H1 (cell line): ENCODE measurements around the gene PPP2R2D. TPM values are rescaled to one million over a fixed set of nuclear protein-coding genes. Genes with fewer than 3 reads are reported as not detected.

Experiments used
- ASH2L ChIP-seq: fragments of 200-600, 300-600 bp; sonication (generic); IDR thresholded peaks from one replicate; pipeline ENCODE4 v1.7.1; 2017; ENCODE audit warnings: low read length
- BCL11A ChIP-seq, 2 experiments: IDR thresholded peaks; one replicate each; pipeline ENCODE4 v1.6.1; 2011; ENCODE audit warnings: low read depth in 2 of 2, low read length in 2 of 2, mild to moderate bottlenecking in 2 of 2
- BRCA1 ChIP-seq: IDR thresholded peaks from 2 replicates; pipeline ENCODE4 v1.6.1; 2012; ENCODE audit warnings: low read depth, low read length, improper control_type of control experiment
- CBX5 ChIP-seq: fragments of 300-800, 300-1000 bp; sonication (generic); IDR thresholded peaks from 2 replicates; pipeline ENCODE4 v1.7.1; 2016; ENCODE audit warnings: antibody characterized with exemption, low read length, low read depth
- CBX8 ChIP-seq: fragments of 300-800, 300-1000 bp; sonication (generic); IDR thresholded peaks from 2 replicates; pipeline ENCODE4 v1.7.1; 2016; ENCODE audit warnings: low read depth, low read length, borderline replicate concordance
- CHD1 ChIP-seq: IDR thresholded peaks from 2 replicates; pipeline ENCODE4 v1.6.1; 2012; ENCODE audit warnings: low read depth, low read length, improper control_type of control experiment
- EZH2 ChIP-seq: fragments of 200-600 bp; sonication (generic); IDR thresholded peaks from 2 replicates; pipeline ENCODE4 v1.7.1; 2012; ENCODE audit warnings: low read depth, mild to moderate bottlenecking, moderate library complexity, low read length, inconsistent platforms; ENCODE audit not compliant: severe bottlenecking
- GABPA ChIP-seq: IDR thresholded peaks from 2 replicates; pipeline ENCODE4 v1.6.1; 2011; ENCODE audit warnings: mild to moderate bottlenecking, low read length, moderate library complexity, borderline replicate concordance; ENCODE audit not compliant: insufficient read depth
- GTF2F1 ChIP-seq: IDR thresholded peaks from 2 replicates; pipeline ENCODE4 v1.6.1; 2012; ENCODE audit warnings: low read depth, low read length, improper control_type of control experiment, borderline replicate concordance
- HDAC6 ChIP-seq: IDR thresholded peaks from one replicate; pipeline ENCODE4 v1.7.1; 2012; ENCODE audit warnings: low read depth, mild to moderate bottlenecking, inconsistent platforms, low read length, moderate library complexity
- KDM4A ChIP-seq: IDR thresholded peaks from one replicate; pipeline ENCODE4 v1.7.1; 2012; ENCODE audit warnings: low read depth, mild to moderate bottlenecking, moderate library complexity, low read length, inconsistent platforms; ENCODE audit not compliant: severe bottlenecking
- KDM5A ChIP-seq: fragments of 200-600 bp; IDR thresholded peaks from 2 replicates; pipeline ENCODE4 v1.7.1; 2012; ENCODE audit warnings: mild to moderate bottlenecking, low read length, inconsistent platforms, mixed read lengths
- MAX ChIP-seq: IDR thresholded peaks from 2 replicates; pipeline ENCODE4 v1.6.1; 2012; ENCODE audit warnings: inconsistent platforms
- POU5F1 ChIP-seq: IDR thresholded peaks from 2 replicates; pipeline ENCODE4 v1.6.1; 2011; ENCODE audit warnings: low read depth, mild to moderate bottlenecking, low read length, moderate library complexity
- RBBP5 ChIP-seq: IDR thresholded peaks from 2 replicates; pipeline ENCODE4 v1.7.1; 2012; ENCODE audit warnings: low read depth, mild to moderate bottlenecking, inconsistent platforms, low read length, moderate library complexity, borderline replicate concordance
- RFX5 ChIP-seq: IDR thresholded peaks from 2 replicates; pipeline ENCODE4 v1.6.1; 2011; ENCODE audit warnings: low read depth, low read length, improper control_type of control experiment, borderline replicate concordance
- RXRA ChIP-seq: IDR thresholded peaks from 2 replicates; pipeline ENCODE4 v1.6.1; 2011; ENCODE audit warnings: low read depth, mild to moderate bottlenecking, low read length, moderate library complexity; ENCODE audit not compliant: insufficient read depth
- SIX5 ChIP-seq: IDR thresholded peaks from 2 replicates; pipeline ENCODE4 v1.6.1; 2011; ENCODE audit warnings: mild to moderate bottlenecking, low read depth, low read length
- SP2 ChIP-seq: IDR thresholded peaks from 2 replicates; pipeline ENCODE4 v1.6.1; 2012; ENCODE audit warnings: mild to moderate bottlenecking, low read length, inconsistent platforms
- SUZ12 ChIP-seq: fragments of 200-600 bp; sonication (generic); IDR thresholded peaks from 2 replicates; pipeline ENCODE4 v1.6.1; 2012; ENCODE audit warnings: mild to moderate bottlenecking, inconsistent platforms, low read length, moderate library complexity, mixed read lengths
- TCF12 ChIP-seq: IDR thresholded peaks from 2 replicates; pipeline ENCODE4 v1.6.1; 2011; ENCODE audit warnings: low read depth, mild to moderate bottlenecking, low read length
- TEAD4 ChIP-seq: IDR thresholded peaks from 2 replicates; pipeline ENCODE4 v1.6.1; 2012; ENCODE audit warnings: low read depth, low read length, inconsistent platforms, mixed read lengths
- USF2 ChIP-seq: IDR thresholded peaks from 2 replicates; pipeline ENCODE4 v1.6.1; 2011; ENCODE audit warnings: low read length, improper control_type of control experiment
- YY1 ChIP-seq: IDR thresholded peaks from 2 replicates; pipeline ENCODE4 v1.6.1; 2011; ENCODE audit warnings: low read depth, mild to moderate bottlenecking, low read length
- polyA plus RNA-seq, 7 experiments: library from polyadenylated mRNA; depleted of rRNA in 3 of 7; stranded (reverse) in 5 of 7; unstranded in 2 of 7; fragments of >200 nt in 5 of 7; fragments of 200-250 nt in 2 of 7; gene quantifications; 1 replicate in 5 of 7; 2 replicates in 1 of 7; 4 replicates in 1 of 7; pipeline versions ENCODE4 v1.2.1 to v1.2.3, GENCODE V29; 2011 to 2013; ENCODE audit warnings: missing spikeins in 2 of 7, mixed read lengths in 2 of 7
- total RNA-seq: library from RNA; stranded (reverse); fragmentation: NEBNext Ultra II Directional; extraction: Animal tissue kit (Norgen Biotek cat#: 25700); gene quantifications from 2 replicates; pipeline ENCODE4 v1.2.1, GENCODE V29; 2021

The PPP2R2D gene
- total and polyA plus RNA-seq, 2 of the 8 experiments (the other 6 are each of a cell fraction or from before 2014, with no cell fraction given), result 25.4 to 32.8 TPM

DNA sequence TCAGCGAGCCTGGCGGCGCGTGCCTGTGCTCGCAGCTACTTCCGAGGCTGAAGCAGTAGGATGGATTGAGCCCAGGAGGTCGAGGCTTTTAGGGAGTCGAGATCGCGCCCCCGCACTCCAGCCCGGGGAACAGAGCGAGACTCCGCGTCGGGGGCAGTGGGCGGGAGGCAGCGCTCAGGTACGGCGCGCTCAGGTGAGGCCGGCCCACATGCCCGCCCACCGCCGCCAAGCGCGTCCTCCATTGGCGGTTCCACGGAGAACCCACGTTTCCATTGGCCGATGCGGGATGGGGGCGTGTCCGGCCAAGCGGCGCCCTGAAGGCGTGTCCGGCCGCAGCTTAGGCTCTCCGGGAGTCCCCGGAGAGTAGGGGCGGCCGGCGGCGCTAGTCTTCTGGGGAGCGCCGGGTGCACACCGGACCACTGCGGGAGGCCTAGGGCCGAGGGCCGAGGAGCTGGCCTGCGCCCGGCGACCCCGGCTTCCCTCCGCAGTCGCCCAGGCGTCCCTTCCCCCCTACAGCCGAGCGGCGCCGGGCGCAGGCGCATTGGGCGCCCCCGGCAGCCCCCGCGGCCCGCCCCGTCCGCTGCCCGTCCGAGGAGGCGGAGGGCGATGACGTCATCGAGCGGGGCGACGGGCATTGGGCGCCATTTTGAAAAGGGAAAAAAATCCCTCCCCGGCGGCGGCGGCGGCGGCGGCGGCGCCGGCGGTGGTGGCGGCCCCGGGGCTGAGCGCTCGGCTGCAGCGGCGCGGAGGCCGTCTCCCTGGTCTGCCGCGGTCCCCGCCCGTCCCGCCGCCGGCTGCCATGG, at the start of gene PPP2R2D (continued):
- TF ChIP-seq GTF2F1 (no peak), RFX5 (no peak), KDM5A (0 out of 2 replicates have a peak, but pooled peaks have one; percentile 24), CBX5 (no peak), YY1 (peak; percentile 95), SUZ12 (no peak), TCF12 (no peak), TEAD4 (no peak), ASH2L (no peak), USF2 (peak; percentile 15; the same call in 1 of the 2 replicates), EZH2 (no peak), RBBP5 (peak; percentile 44), CBX8 (no peak), HDAC6 (no peak), KDM4A (peak; percentile 67), SIX5 (no peak), RXRA (no peak), POU5F1 (no peak), CHD1 (no peak), SP2 (peak; percentile 42; the same call in 1 of the 2 replicates), MAX (no peak), BRCA1 (no peak), GABPA (no peak), BCL11A (IDR thresholded peaks at IDR 0.05; ENCODE audit: low read depth in 2 of 2, low read length in 2 of 2) (no peak)
